MM.1S (cell line): ENCODE data around the gene MRPL1.

ENCODE experiments used
- DNase-seq: peaks from one replicate; pipeline ENCODE4 v3.0.0-alpha.2; 2015
- H2AFZ ChIP-seq: fragments of 300-600 bp; sonication (generic); 2 replicates; pipeline ENCODE4 v1.6.0; 2016; ENCODE audit warnings: antibody characterized with exemption, low read length
- H3F3A ChIP-seq: fragments of 300-600 bp; sonication (generic); 2 replicates; pipeline ENCODE4 v1.6.1; 2016; ENCODE audit warnings: mild to moderate bottlenecking, antibody characterized with exemption, low read length, moderate library complexity, mixed read lengths; ENCODE audit not compliant: insufficient read depth
- H3K27ac ChIP-seq: fragments of 300-600 bp; sonication (generic); 2 replicates; pipeline ENCODE4 v1.5.1; 2016; ENCODE audit warnings: mild to moderate bottlenecking, low read length
- H3K27me3 ChIP-seq: fragments of 300-600 bp; sonication (generic); replicated peaks from 2 replicates; pipeline ENCODE4 v1.6.0; 2016; ENCODE audit warnings: low read length; ENCODE audit not compliant: insufficient read depth
- H3K36me3 ChIP-seq: fragments of 300-600 bp; sonication (generic); replicated peaks from 2 replicates; pipeline ENCODE4 v1.6.1; 2016; ENCODE audit warnings: mild to moderate bottlenecking, low read length, mixed read lengths; ENCODE audit not compliant: insufficient read depth
- H3K4me1 ChIP-seq: fragments of 300-600 bp; sonication (generic); 2 replicates; pipeline ENCODE4 v1.6.1; 2016; ENCODE audit warnings: low read length, mixed read lengths
- H3K4me2 ChIP-seq: fragments of 300-600 bp; sonication (generic); 2 replicates; pipeline ENCODE4 v1.6.0; 2016; ENCODE audit warnings: low read depth, low read length
- H3K4me3 ChIP-seq: fragments of 300-600 bp; sonication (generic); 2 replicates; pipeline ENCODE4 v1.5.1; 2016; ENCODE audit warnings: low read length, mixed read lengths
- H3K79me2 ChIP-seq: fragments of 300-600 bp; sonication (generic); 2 replicates; pipeline ENCODE4 v1.6.1; 2016; ENCODE audit warnings: mixed run types, low read length, mixed read lengths
- H3K9ac ChIP-seq: fragments of 300-600 bp; sonication (generic); 2 replicates; pipeline ENCODE4 v1.6.1; 2016; ENCODE audit warnings: low read length, mixed read lengths
- H3K9me2 ChIP-seq: fragments of 300-600 bp; sonication (generic); replicated peaks from 2 replicates; pipeline ENCODE4 v1.6.1; 2016; ENCODE audit warnings: mild to moderate bottlenecking, low read length, mixed read lengths; ENCODE audit not compliant: insufficient read depth
- H3K9me3 ChIP-seq: fragments of 300-600 bp; sonication (generic); replicated peaks from 2 replicates; pipeline ENCODE4 v1.6.1; 2016; ENCODE audit warnings: mild to moderate bottlenecking, low read length, mixed read lengths; ENCODE audit not compliant: insufficient read depth
- H4K20me1 ChIP-seq: fragments of 300-600 bp; sonication (generic); 2 replicates; pipeline ENCODE4 v1.6.1; 2016; ENCODE audit warnings: mild to moderate bottlenecking, low read length, moderate library complexity, mixed read lengths; ENCODE audit not compliant: insufficient read depth
- CTCF ChIP-seq: fragments of 300-600 bp; sonication (generic); IDR thresholded peaks from 2 replicates; pipeline ENCODE4 v1.5.1; 2016; ENCODE audit warnings: antibody characterized with exemption, low read length, mixed read lengths
- EZH2 ChIP-seq: fragments of 300-600 bp; sonication (generic); optimal IDR thresholded peaks from 2 replicates; pipeline ENCODE3; 2017; ENCODE audit warnings: low read depth, mild to moderate bottlenecking, antibody characterized with exemption, low read length, mixed read lengths
- EZH2phosphoT487 ChIP-seq: fragments of 300-600 bp; sonication (generic); IDR thresholded peaks from 2 replicates; pipeline ENCODE4 v1.6.1; 2018; ENCODE audit warnings: antibody characterized with exemption, low read length

The MRPL1 gene

GRCh38 chr4:77881460-77882295, 19.0 kb downstream of the MRPL1 start:
- DNase-seq = no peak
- Histone ChIP-seq H3K27me3 (no peaks in the 10 kb centered on the region), H3K9ac (no peak overlapping the region), H3K79me2 (peaks cover 56% of the 10 kb centered on the region), H3F3A (peaks cover 14% of the 10 kb centered on the region), H3K4me2 (no peak overlapping the region), H3K9me3 (no peaks in the 10 kb centered on the region), H3K9me2 (no peaks in the 10 kb centered on the region), H3K27ac (no peak overlapping the region), H3K4me1 (peaks cover 15% of the 10 kb centered on the region), H3K4me3 (no peak overlapping the region), H3K36me3 (peaks cover 5% of the 10 kb centered on the region; the same call in 1 of the 2 replicates), H4K20me1 (no peaks in the 10 kb centered on the region), H2AFZ (no peak overlapping the region)
- TF ChIP-seq EZH2phosphoT487 = no peak
- TF ChIP-seq CTCF = no peak
- TF ChIP-seq EZH2 = no peak

DNA sequence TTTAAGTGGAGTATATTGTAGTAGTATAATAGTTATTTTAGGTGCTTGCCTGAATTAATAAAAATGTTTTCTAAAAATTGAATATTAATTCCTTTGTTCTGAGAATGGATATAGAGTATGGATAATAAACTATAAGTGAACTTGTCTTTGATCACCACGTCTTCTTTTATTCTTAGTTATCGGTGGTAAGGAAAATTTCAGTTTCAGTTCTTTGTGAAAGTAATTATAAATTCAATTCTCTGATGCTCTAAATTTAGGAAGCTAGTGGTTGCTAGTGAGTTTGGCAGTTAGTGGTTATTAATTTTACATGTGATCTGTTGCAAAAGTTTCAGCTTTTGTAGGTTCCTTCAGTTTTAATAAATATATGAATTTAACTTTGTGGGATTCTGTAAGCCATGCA, 30.8 kb downstream of the MRPL1 start:
- H3K4me2 ChIP-seq = peak overlapping the region; percentile 62
- H3K4me3 ChIP-seq = peak overlapping the region; percentile 5; the same call in 1 of the 2 replicates
- H3K27me3 ChIP-seq = no peaks in the 10 kb centered on the region
- H3K36me3 ChIP-seq = peaks cover 6% of the 10 kb centered on the region; the same call in 1 of the 2 replicates
- TF ChIP-seq EZH2 (no peak), CTCF (no peak), EZH2phosphoT487 (no peak)
- no peak overlapping the region for H2AFZ ChIP-seq
- peaks cover 25% of the 10 kb centered on the region for H3K4me1 ChIP-seq
- H3K79me2 ChIP-seq = peaks cover 18% of the 10 kb centered on the region
- peak overlapping the region; percentile 35; the same call in 1 of the 2 replicates for H3K27ac ChIP-seq
- no peaks in the 10 kb centered on the region for H3K9me2 ChIP-seq
- no peaks in the 10 kb centered on the region for H3K9me3 ChIP-seq
- no peaks in the 10 kb centered on the region for H4K20me1 ChIP-seq
- peak; percentile 66 for DNase-seq
- peaks cover 7% of the 10 kb centered on the region; the same call in 1 of the 2 replicates for H3F3A ChIP-seq
- H3K9ac ChIP-seq = no peak overlapping the region; the same call in 1 of the 2 replicates

DNA sequence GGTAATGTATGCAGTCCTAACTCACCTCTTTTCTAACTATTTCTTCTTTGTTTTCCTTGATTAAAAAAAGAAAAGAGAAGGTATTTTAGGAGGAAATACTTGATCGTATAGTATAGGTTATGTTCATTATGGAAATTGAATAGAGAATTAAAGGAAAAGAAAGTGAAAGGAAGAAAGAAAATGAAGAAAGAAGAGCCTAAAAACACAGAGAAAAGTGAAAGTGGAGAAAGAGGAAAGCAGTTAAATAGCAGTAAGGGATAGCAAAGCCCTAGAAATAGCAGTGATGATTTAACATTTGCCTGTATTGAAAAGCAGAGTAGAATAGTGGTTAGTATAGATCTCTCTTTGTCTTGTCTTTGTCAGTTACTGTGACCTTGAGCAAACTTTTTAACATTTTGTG, 37.0 kb downstream of the MRPL1 start:
- DNase-seq = no peak
- H3K4me1 ChIP-seq = peaks cover 6% of the 10 kb centered on the region
- no peak overlapping the region for H2AFZ ChIP-seq
- H3K27ac ChIP-seq = no peak overlapping the region
- H3K36me3 ChIP-seq = peaks cover 6% of the 10 kb centered on the region
- H3K4me2 ChIP-seq = no peak overlapping the region
- no peaks in the 10 kb centered on the region for H3K27me3 ChIP-seq
- H3F3A ChIP-seq = no peaks in the 10 kb centered on the region
- H3K9me2 ChIP-seq = no peaks in the 10 kb centered on the region
- H3K4me3 ChIP-seq = no peak overlapping the region
- peaks cover 12% of the 10 kb centered on the region for H3K79me2 ChIP-seq
- H3K9me3 ChIP-seq = no peaks in the 10 kb centered on the region
- H3K9ac ChIP-seq = no peak overlapping the region
- H4K20me1 ChIP-seq = no peaks in the 10 kb centered on the region
- TF ChIP-seq EZH2phosphoT487 = no peak
- no peak for TF ChIP-seq CTCF
- TF ChIP-seq EZH2 = no peak
